ENCODE data around the gene ZFYVE9.

- TF ChIP-seq POLR2A (IDR thresholded peaks at IDR 0.05; ENCODE audit: low read depth, low read length) = no peak
- TF ChIP-seq TAF1 (IDR thresholded peaks at IDR 0.05; ENCODE audit: borderline replicate concordance, low read depth, low read length) = no peak
Measured at GRCh38 chr1:52346653-52347052, 204.8 kb downstream of the ZFYVE9 start.
